Activated CD4-positive, alpha-beta T cell treated with anti-CD3 and anti-CD28 coated beads, Interleukin-2, amount 50 U/mL, for 1 hour (primary cell): ENCODE results near the gene SLC39A1.
"Not testable (repeated sequence)": the region's sequence is repeated elsewhere in the genome, so short reads cannot be mapped to it uniquely, and the experiment has no call there.

Experiments used
- DNase-seq: peaks from one replicate; pipeline ENCODE4 v3.0.0-alpha.2; 2020

SLC39A1 gene

GRCh38 chr1:153963030-153963849, at the start of gene SLC39A1:
Gene SLC39A1, minus strand, starts transcription at chr1:153963537. Its CDS starts 822 bp downstream, at chr1:153962715.
- DNase-seq, result peak; percentile 94

- not testable (repeated sequence) for DNase-seq
These were observed 49.2 kb upstream of the SLC39A1 start for GRCh38 chr1:154012543-154012942.

- no peak for DNase-seq
These were observed 48.8 kb upstream of the SLC39A1 start for GRCh38 chr1:154012129-154012528.

- no peak for DNase-seq
These were observed 42.8 kb upstream of the SLC39A1 start for GRCh38 chr1:154006136-154006535.

GRCh38 chr1:154000420-154000819, 37.1 kb upstream of the SLC39A1 start:
- DNase-seq, result no peak

GRCh38 chr1:153996882-153997281, 33.5 kb upstream of the SLC39A1 start:
- not testable (repeated sequence) for DNase-seq

GRCh38 chr1:153995640-153996039, 32.3 kb upstream of the SLC39A1 start:
- no peak for DNase-seq

- DNase-seq, result no peak
These were observed 31.9 kb upstream of the SLC39A1 start for GRCh38 chr1:153995202-153995601.

GRCh38 chr1:153991806-153992205, 28.5 kb upstream of the SLC39A1 start:
- no peak for DNase-seq

- DNase-seq, result no peak
These were observed 27.9 kb upstream of the SLC39A1 start for GRCh38 chr1:153991151-153991630.

- DNase-seq, result peak; percentile 80
These were observed 27.3 kb upstream of the SLC39A1 start, which contains the start of gene RPS27 for GRCh38 chr1:153990468-153991150. Gene RPS27, plus strand, starts transcription at chr1:153990762. Its CDS starts 35 bp downstream, at chr1:153990797.

GRCh38 chr1:153987621-153988020, 24.3 kb upstream of the SLC39A1 start:
- no peak for DNase-seq

GRCh38 chr1:153985941-153986761, 22.8 kb upstream of the SLC39A1 start, which contains the start of gene RAB13:
Gene RAB13, minus strand, starts transcription at chr1:153986339. Its CDS starts 103 bp downstream, at chr1:153986236.
- DNase-seq, result no peak

GRCh38 chr1:153985341-153985912, 22.1 kb upstream of the SLC39A1 start:
- DNase-seq, result no peak

GRCh38 chr1:153984123-153984894, 21.0 kb upstream of the SLC39A1 start:
- no peak for DNase-seq

GRCh38 chr1:153981735-153982134, 18.4 kb upstream of the SLC39A1 start:
- DNase-seq, result not testable (repeated sequence)

- DNase-seq, result not testable (repeated sequence)
These were observed 15.8 kb upstream of the SLC39A1 start for GRCh38 chr1:153979091-153979490.

- DNase-seq, result no peak
These were observed 15.1 kb upstream of the SLC39A1 start for GRCh38 chr1:153978274-153978909.

GRCh38 chr1:153977250-153978240, 14.2 kb upstream of the SLC39A1 start, which contains the start of gene JTB:
Gene JTB, minus strand, starts transcription at chr1:153977674. Its CDS starts 422 bp downstream, at chr1:153977252.
- DNase-seq, result peak; percentile 85

GRCh38 chr1:153976819-153977249, 13.5 kb upstream of the SLC39A1 start:
- no peak for DNase-seq
